NCI-H82 treated with DMSO at 0.1 percent for 48 hours (cell line): Measurements from ENCODE around the gene SH3YL1.

ENCODE experiments used
- DNase-seq: peaks from one replicate; lab custom pipeline; 2025; ENCODE audit not compliant: unreplicated experiment; lab: John Stamatoyannopoulos, UW

The SH3YL1 gene

DNA sequence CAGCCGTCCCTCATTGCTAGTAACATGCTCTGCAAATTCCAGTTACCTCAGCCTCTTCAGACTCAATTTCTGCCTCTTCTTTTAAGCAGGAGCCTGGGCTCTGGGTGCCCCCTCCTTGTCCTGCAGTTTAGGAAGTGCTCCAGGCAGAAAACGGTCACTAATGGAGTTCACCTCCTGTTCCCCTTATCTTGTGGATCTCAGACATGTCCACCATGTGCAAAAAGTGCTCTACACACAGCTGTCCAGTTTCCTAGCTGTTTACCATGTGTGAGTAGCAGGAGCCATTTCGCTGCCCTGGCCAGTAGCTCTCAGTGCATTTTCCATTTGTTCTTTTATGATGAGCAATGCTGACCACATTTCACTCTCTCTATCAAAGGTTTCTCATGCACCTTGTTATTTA is 4.9 kb downstream of the SH3YL1 start:
- DNase-seq, result no peak

DNA sequence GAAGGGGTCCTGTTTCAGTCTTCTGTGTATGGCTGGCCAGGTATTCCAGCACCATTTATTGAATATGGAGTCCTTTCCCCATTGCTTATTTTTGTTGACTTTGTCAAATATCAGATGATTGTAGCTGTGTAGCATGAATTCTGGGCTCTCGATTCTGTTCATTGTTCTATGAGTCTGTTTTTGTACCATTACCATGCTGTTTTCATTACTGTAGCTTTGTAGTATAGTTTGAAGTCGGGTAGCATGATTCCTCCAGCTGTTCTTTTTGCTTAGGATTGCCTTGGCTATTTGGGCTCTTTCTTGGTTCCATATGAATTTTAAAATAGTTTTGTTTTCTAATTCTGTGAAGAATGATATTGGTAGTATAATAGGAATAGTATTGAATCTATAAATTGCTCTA is 6.0 kb downstream of the SH3YL1 start:
- DNase-seq, result no peak

DNA sequence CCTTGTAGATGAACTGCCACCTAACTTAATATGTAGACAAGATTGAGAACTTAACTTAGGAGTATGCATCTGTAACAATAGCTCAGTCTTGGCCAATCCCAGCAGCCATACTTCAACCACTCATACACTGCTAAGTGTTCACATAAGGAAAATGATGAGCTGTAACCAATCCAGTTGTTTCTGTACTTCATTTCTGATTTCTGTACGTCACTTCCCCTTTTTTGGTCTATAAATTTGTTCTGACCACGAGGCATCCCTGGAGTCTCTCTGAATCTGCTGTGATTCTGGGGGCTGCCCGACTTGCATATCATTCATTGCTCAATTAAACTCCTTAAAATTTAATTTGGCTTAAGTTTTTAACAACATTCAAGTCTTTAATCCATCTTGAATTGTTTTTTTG is 6.4 kb downstream of the SH3YL1 start:
- no peak for DNase-seq

DNA sequence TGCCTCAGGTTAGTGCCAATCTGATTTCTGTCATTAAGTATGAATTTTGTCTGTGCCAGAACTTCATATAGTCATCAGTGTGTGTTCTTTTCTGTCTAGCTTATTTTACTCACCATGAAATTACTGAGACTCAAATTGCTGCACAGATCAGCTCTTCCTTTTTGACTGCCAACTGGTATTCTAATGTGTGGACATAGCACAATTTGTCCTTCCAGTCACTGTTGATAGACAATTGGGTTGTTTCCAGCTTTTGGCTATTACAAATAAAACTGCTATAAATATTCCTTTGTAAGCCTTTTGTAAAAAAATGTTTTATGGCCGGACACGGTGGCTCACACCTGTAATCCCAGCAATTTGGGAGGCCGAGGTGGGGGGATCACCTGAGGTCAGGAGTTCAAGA is 7.7 kb downstream of the SH3YL1 start:
- DNase-seq, result no peak

DNA sequence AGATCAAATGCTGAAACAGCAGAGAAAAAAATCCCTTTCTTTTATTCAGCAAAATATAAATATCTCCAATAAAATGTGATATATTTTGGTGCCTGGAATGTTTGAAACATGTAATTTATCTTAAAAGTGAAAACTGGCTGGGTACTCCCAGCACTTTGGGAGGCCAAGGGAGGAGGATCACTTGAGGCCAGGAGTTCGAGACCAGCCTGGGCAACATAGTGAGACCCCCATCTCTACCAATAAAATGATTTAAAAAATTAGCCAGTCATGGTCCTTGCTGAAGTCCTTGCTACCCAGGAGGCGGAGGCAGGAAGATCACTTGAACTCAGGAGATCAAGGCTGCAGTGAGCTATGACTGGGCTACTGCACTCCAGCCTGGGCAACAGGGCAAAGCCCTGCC is 8.6 kb downstream of the SH3YL1 start:
- DNase-seq, result no peak

DNA sequence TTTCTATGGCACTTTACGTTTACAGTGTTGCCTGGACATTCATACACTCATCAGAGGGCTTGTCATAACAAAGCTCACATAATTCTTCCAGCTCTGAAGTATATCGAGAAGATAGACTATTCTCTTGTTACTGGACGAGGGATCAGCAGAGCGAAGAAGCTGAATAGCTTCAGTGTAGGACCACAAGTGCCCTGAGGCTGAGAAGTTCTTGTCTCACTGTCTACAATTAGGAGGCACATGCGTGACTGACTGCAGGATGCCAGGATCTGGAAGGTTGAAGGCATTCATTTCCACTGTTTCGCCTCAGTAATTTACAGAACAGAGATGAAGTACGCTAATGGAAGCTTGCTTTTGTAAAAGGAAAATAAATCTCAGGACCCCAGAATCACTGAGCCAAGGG is 9.6 kb downstream of the SH3YL1 start:
- no peak for DNase-seq

DNA sequence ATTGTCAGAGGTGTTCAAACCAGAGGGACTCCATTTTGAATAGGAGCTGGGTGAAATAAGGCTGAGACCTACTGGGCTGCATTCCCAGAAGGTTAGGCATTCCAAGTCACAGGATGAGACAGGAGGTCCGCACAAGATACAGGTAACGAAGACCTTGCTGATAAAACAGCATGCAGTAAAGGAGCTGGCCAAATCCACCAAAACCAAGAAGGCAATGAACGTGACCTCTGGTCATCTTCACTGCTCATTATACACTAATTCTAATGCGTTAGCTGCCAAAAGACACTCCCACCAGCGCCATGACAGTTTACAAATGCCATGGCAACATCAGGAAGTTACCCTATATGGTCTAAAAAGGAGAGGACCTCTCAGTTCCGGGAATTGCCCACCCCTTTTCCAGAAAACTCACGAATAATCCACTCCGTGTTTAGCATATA is 10.6 kb downstream of the SH3YL1 start:
- no peak for DNase-seq

DNA sequence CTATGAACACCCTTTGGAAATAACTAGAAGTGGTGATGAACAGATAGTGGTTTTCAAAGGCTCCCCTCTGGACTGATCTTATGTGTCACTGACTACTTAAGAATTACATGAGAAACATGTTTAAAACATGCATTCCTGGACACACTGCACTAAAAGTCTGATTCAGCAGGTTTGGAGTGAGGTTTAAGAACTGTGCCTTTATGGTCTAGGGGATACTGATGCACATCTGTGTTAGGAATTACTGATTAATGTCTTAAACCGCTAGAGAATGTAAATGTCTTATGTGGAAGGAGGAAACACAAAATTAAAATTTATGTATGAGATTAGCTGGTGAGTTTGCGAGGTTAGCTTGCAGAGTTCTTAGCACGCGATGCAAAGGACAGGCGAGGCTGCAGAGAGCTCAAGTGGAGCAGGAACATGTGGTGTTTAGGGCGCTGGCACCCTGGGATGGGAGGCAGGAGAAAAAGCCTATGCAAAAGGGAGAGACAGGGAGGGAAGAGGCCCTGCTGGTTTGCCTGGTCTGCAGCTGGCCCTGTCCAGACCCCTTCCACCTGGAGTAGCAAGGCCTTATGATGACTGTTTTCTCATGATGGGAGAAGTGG is 11.7 kb downstream of the SH3YL1 start:
- no peak for DNase-seq

DNA sequence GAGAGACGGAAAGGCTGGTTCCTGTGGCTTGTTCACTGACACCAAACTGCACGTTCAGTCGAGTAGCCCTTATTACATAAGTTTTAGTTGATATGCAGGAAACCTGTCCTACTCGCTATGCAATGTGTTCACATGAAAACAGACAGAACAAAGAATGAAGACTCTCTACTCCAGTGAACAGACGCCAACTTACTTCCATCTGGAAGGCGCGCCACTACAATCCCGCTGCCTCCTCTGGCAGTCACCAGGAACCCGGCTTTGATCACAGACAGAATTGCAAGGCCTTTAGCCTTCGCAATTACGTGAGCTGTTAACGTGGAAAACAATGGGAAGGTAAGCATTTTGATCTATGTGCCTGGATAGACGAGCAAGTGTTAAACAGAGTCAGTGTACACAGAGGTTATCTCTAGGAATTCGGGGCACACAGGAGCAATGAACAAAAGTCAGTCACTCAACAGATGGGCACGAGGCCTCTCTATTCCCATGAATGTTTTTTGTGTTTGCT is 14.2 kb downstream of the SH3YL1 start:
- no peak for DNase-seq

DNA sequence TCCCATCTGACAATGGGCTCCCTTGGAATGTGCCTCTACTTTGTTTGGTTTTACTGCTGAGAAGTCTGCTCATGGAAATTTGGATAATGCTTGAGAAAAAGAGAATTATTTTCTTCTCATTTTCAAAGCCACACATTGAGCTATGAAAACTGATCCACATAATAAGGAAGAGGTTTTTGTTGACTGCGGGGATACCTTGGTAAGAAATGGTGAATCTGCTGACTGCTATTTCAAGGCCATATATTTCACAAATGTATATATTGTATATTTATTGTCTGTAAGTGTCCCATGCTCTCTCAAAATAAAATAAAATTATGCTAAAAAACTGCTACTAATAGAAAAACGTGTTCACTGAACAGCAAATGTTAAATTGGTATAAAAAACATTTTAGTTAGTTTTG is 15.1 kb downstream of the SH3YL1 start:
- no peak for DNase-seq

DNA sequence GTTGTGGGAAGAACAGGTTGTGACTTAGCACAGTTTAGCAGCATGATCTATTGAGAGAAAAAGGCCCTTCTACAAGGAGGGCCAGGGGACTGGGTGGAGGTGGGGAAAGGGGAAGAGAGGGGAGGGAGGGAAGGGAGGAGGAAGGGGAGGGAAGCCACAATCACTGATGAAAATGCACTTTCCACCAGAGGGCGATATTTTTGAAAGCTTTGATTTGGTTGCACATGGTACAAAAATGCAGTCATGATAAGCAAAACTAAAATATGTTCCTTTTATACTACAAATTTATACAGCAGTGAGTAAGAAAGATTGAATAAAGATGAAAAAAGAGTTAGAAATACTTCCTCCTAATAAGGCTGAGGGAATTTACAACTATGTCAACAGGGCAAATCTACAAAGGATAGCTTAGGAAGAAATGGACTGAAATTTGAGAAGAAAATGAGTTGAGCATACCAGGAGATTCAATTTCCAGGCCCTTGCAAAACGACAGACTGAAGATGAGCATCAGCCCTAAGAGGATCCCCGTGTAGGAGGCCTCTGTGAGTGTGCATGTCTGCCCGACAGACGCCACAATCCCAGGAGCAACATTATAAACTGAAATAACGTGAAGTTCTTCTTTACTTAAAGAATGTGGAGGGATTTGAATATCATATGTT is 17.2 kb downstream of the SH3YL1 start:
- DNase-seq, result peak; percentile 12

DNA sequence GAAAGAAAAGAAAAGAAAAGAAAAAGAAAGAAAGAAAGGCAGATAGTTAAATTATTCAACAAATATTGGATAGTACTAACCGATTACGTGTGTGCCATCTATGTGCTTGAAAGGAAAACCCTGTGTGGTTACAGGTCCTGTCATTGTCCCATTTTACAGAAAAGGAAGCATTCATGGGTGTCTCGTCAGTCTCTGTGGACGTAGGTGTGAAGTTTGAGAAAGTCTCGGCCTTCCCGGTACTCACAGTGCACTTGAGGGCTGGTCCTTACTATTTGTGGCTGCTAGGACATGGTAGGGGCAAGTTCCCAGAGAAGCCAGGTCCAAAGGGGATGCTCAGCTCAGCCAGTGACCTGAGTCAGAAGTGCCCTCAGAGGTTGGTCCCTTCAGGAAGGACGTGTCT is 19.3 kb downstream of the SH3YL1 start:
- no peak for DNase-seq

DNA sequence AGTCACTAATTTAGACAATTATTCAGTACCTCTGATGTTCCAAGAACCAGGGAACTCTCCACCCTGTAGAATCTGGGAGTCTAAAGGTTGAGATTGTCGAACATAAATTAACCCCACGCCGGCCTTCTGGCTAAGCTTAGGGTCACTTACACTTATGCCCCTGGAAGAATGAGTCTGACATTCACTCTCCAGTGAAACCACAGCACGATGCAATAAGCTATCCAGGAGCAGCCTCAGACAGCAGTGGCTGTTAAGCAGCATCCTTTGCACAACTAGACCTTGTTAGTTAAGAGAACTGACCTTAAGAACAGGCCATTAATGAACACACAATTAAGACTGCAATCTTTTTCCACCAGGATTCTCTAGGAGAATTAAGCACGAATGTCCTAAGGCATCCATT is 25.0 kb downstream of the SH3YL1 start:
- DNase-seq, result no peak

DNA sequence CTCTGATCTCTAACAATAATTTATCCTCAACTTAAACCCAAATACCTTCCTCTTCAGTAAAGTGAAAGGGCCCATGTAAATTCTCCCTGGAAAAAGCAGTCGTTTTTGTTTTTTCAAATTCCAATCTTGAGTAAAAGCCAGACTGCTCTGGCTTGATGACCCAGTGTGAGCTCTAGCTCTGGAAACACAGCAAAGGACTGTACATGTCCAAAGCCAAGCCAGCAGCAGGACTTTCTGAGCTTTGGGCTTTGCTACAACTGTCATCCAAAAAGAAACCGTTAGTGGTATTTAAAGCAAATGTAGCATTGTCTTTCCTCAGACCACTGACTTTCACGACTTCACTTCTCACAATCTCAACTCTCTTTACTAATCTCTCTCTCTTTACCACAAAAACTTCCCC is 25.4 kb downstream of the SH3YL1 start:
- no peak for DNase-seq

DNA sequence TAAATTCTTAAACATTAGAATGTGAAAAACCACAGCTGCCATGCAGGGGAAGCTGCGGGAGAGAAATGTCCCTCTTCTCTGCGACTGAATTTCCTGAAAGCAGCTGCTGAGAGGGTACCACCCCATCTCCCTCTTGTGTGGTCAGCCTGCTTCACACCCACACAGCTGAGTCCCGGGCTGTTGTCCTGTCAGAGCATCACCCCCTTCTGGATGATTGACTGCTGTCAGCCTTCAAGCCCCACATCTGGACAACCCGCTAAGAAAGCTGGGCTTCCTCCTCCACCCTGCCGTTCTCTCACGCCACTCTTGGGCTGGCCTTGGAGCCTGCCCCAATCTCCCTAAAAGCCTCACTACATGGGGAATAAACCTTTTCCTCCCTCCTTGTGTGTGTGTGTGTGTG is 26.0 kb downstream of the SH3YL1 start:
- DNase-seq, result no peak

DNA sequence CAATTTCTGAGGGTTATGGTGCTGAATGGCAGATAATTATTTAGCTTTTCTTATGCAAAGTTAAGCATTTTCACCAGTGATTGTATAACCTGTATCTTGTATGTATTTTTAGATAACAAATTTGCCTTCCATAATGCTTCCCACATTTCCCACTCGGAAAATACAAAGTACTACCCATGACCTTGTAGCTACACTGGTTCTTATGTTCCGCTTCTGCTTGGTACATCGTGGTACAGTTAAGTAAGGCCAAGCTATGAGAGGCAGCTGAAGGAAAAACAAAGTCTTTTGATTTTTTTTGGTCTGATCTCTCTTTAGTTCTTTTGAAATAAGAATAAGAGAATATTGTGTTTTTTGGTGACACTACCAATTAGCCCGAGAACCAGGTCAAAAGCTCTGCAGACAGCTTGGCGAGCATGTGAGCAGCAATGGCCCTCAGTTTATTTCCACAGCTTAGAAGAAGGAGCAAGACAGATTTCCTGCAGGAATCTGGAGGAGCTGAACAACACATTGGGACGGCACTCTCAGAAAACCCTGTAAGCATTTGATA is 26.8 kb downstream of the SH3YL1 start:
- DNase-seq, result no peak

DNA sequence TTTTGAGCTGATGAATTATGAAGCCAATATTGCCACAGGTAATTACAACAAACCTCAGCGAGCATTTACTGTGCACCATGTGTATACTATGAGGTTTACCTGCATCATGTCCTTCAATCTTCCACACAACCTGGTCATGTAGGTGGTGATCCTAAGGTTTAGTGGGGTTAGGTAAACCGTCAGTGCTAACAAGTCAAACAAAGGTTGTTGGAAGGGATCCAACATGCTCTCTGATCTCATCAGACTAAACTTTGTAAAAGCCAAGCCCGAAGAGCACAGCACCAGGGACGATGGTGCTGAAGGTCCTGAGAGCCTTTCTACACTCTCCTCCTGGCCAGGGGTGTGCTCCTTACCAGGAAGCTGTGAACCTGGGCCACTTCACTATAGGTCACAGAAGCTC is 29.4 kb downstream of the SH3YL1 start:
- DNase-seq, result no peak

DNA sequence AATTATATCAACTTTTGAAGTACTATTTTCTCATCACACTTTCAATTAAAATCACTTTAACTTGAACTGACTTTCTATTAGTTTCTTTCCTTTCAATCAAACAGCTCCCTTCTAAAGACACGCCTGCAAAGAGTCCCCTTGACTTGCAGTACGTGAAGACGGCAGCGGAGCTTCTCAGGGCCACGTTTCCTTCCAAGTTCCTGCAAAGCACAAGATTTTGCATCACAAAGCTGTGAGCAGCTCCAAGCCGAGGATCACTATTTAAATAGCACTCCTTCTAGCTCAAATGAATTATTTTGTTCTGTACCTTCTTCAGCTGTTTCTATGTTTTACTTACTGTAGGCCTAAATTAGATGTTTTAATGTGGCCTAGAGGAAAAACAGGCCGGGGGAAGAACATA is 30.8 kb downstream of the SH3YL1 start:
- DNase-seq, result no peak

DNA sequence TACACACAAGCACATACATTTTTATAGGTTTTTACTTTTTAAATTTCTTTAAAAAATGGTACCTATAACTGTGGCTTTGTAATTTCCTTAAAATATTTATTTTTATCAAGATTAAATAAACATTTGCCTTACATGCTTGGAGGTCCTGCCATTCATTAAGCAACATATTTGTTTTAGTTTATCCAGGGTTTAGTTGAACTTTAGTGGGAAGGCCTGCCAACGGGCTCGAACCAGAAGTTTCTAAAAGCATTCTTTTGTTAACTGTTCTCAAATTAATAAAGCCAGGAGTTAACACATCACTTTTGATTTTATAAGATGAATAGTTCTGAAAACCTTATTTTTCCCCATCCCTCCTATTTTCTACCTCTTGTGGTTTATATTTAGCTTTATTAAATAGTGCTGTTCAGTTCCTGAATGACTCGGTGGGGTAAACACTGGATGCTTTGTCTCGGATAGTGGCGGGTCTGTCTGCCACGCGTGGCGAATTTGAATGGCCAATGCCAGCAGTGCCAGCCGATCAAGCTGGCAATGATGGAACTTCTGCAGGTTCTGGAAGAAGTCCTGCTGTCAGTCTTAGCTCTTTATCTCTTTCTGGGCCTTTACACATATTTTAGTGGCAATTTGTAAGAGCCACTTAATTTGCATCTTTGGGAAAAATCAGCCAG is 32.2 kb downstream of the SH3YL1 start:
- no peak for DNase-seq

DNA sequence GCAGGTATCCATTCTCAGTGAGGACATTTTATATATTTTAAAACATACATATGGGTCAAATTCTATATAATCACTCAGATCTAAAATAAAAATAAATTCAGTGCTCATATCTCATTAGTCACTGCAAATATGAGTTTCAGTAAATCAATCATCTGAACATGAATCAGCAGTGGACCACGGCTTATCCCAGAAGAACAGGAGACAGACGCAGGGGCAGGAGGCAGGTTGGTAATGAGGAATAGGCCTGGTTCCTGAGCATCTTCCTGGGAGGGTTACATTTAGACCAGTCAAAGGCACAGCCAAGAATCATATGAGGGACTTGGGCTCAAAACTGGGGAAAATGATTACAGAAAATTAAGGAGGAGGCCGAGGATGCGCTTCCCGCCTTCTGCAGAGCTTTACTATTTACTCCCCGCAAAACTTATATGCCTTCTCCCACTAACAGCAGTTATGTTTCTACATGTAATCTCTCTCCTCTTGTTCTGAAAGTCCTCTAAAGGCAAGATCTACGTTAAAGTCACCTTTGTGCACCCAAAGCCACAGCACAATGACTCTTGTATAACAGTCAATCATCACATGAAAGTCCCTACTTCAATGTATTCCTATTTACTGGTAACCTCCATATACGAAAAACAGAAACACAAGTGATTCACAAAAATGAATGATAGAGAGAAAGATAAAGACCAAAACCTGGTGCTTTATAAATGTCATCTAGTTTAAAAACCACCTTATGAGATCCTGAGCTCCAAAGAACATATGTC is 35.1 kb downstream of the SH3YL1 start:
- no peak for DNase-seq

DNA sequence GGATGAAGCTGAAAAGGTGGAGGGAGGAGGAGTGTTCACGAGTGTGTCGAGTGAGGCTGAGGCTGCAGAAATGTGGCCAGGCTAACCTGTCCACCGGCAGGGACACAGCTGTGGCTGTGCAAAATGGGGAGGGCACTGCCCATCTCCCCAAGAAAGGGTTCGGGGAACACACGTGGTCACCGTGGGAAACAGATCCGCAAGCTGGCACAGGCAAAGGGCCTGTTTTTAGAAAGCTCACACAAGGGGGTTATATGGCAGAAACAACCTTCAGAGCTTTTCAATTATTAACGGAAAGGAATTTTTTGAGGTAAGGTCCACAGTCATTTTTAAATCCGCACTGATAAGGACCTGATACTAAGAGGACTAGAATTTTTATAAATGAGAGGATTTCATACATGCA is 35.7 kb downstream of the SH3YL1 start:
- DNase-seq, result no peak
